Measurements from ENCODE around the gene PSMC1.
"Not testable (repeated sequence)": the region's sequence is repeated elsewhere in the genome, so short reads cannot be mapped to it uniquely, and the experiment has no call there.

The PSMC1 gene

DNA sequence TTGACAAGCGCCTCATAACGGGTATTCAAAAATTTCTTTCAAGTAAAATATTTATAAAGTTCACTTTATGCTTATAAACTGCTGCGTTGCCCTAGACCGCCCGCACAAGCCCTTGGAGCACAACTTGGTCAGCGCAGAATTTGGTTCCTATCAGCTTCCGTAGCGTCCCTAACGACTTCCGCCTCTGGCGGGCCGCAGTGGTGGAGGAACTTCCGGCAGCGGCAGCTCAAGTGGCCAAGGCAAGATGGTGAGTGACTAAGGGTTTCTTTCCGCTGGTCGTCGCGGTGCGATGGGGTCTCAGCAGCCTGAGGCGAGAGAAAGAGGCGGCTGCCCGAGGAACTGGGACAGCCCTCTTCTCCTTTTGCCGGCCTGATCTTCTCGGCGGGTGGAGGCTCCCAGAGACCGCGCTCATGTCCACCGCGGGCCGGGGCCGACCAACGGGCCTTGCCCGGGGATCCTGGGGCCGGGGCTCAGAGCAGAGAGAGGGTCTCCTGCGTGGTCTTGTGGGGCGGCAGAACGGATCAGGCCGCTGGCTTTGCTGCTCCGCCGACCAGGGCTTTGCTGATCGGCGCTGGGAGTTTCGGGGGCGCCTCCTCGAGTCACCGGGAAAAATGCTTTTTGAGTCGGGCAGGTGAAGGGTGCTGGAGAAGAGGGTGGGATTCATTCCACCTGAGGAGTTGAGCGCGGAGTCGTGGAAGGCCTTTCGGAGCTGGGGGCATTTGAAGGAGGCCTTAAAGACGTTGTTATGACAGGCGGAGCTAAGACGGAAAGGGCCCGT, at the start of gene PSMC1:
TSS of gene PSMC1 (plus strand) at position 200 of the 778 bp plus-strand sequence. CDS start at position 245, 45 bp downstream.
- DNase-seq (ENCODE audit: low read depth): peak; percentile 73

DNA sequence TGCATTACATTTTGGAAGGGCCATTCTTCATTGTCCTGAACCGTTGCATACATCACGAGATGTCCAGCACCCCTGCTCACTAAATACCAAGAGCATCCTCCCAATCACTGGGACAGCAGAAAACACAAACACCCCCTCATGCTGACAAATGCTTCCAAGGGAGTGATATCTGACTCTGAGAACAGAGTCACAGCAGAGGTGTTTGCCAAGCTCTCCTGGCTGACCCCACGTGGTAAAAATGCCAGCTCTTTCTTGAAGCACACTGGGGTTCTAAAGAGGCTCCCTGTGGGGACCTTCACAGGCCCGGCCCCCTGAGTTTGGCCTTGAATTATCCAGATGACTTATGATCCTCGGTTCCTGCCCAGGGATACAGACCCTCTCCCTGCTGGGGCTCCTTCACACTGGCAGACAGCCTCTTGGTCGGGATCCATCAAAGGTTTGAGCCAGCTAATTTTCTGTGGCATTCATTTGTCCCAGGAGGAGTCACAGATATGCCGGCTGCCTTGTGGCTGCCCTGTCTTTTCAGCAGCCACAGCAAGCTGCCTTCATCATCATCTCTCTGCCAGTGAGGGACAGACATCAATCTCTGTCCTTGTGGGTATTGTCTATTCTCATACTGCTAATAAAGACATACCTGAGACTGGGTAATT, 43.1 kb upstream of the PSMC1 start:
- DNase-seq (ENCODE audit: low read depth): no peak

DNA sequence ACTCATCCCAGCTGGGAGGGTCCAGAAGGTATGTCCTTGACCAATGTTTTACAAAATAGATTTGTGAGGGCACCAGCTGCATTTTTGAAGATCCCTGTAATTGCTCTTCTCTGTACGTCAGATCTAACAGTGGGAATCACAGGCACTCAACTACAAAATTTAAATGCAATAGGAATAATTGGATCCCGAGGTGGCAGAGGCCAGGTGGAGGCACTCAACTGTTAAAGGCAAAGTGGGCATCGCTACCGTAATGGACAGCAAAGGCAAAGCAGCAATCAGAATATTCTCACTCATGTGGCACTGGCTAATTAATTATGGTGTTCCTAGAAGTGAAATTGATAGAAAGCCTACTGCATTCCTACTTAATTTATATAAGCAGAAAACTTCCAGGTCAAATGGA, 27.9 kb upstream of the PSMC1 start:
- DNase-seq (ENCODE audit: low read depth): no peak

DNA sequence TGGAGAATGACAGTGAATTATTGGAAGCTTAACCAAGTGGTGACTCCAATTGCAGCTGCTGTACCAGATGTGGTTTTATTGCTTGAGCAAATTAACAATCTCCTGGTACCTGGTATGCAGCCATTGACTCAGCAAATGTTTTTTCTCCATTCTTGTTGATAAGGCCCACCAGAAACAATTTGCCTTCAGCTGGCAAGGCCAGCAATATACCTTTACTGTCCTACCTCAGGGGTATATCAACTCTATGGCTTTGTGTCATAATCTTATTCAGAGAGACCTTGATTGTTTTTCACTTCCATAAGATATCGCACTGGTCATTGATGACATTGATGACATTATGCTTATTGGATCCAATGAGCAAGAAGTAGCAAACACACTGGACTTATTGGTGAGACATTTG, 26.4 kb upstream of the PSMC1 start:
- not testable (repeated sequence) for DNase-seq (ENCODE audit: low read depth)

DNA sequence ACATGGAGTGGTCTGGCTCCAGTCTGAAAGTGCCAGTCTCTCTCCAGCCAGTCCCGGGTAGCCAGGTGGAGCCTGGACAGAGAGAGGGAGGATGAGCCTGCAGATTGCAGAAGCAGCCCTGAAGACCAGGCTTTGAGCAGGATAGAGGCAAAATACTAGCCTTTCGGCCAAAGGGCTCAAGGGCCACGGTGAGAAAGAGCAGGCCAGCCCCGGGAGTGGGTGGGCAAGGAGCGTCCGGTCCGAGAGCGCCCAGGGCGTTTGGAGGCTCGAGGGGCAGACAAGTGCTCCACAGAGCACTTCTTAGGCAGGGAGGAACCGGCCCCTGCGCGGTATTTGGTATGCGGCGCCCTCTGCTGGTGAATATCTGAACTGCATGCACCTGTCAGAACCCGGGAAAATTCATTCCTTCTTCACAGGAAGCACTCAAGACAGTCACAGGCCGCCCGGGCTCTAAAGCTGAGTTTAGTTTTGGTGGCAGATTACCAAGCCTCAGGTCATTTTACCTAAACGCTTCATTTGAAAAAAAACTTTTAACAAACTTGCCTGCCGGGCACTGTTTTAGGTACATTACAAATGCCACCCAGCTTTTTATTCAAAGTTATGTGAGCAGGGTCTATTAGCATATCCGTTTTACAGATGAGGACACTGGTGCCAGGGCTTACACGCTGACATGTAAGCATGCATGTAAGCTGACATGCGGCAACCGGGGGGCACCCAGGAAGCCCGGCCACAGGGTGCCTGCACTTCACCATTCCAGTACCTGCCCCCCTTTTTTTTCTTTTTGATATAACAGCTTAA, 21.0 kb upstream of the PSMC1 start:
- peak; percentile 16 for DNase-seq (ENCODE audit: low read depth)

DNA sequence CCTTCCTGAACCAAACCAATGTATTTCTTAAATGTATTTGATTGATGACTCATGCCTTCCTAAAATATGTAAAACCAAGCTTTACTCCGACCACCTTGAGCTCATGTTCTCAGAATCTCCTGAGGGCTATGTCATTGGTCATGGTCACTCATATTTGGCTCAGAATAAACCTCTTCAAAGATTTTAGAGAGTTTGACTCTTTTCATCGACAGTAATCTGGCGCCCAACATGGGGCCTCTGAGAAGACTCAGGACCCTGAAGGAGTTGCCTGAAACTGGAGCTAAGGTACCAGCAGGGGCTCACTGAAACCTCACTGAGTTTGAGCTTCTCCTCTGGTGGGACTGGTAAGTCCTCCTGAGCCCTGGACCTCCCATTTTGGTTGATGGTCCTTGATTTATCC, 17.2 kb upstream of the PSMC1 start:
- DNase-seq (ENCODE audit: low read depth): no peak

DNA sequence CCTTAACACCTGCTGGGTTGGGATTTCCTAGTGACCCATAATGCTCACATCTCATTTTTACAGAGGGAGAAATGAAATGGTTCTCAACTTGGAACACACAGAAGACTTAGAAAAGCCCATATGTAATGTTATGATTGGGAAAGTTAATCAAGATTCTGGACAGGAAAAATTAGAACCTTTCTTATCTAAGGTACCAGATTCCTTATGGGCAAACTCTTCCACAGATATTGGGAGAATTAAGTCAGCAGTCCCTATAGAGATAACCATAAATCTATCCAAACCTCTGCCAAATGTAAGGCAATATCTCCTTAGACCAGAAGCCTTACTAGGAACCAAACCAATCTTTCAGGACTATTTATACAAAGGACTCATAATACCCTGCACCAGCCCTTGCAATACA, 13.9 kb upstream of the PSMC1 start:
- DNase-seq (ENCODE audit: low read depth): no peak

DNA sequence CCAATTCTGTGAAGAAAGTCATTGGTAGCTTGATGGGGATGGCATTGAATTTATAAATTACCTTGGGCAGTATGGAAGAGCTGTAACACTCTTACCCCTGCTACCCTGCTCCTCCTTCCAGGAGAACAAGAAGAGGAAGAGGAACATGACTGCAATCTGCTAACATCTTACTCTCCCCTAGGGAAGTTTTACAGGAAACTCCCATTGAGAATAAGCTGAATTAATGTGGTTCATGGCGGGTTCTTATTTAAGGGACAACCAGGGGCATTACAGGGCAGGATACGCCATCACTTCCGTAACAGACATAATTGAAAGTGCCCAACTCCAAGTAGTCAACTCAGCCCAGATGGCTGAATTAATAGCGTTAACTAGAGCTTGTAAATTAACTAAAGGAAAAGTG, 9.4 kb upstream of the PSMC1 start:
- DNase-seq (ENCODE audit: low read depth): no peak

DNA sequence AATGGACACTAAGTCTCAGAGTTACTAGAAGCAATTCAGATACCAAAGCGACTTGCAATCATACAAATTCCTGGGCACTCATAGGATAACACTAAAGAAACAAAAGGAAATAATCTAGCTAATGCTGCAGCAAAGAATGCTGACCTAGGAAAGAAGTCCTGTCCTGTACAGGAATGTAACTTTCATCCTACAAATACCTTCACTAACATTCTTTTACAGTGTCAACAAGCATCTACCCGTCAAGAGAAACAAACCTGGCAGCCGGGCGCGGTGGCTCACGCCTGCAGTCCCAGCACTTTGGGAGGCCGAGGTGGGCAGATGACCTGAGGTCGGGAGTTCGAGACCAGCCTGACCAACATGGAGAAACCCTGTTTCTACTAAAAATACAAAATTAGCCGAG, 8.9 kb upstream of the PSMC1 start:
- DNase-seq (ENCODE audit: low read depth): not testable (repeated sequence)

DNA sequence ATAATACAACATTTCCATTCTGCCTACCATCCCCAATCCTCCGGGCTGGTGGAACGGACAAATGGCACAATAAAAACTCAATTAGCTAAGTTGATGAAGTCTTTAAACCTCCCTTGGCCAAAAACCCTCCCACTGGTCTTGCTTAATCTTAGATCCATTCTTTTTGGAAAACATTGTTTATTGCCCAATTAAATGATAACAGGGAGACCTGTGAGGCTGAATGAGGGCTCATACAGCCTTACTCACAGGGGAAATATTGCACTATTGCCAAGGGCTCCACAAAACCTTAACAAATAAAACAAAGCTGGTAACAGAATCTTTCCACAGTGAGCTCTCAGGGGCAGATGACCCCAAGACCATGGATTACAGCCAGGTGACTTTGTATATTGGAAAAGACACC, 7.8 kb upstream of the PSMC1 start:
- no peak for DNase-seq (ENCODE audit: low read depth)

DNA sequence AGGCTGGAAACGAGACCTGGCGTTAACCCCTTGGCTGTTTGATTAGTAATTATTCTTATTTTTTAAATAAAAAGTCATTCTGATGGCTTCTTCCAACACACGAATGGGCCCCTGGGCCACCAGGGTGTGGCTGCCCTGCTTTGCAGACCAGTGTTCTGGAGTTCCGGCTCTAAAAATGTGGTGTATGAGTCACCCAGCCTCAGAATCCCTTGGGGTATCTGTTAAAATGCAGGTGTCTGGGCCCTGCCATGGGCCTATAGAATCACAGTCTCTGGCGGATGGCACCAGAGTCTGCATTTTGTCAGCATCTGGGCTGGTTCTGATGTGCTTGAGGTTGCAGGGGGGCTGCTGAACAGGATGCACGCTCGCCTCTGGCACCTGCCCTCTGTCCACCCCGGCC, 2.5 kb upstream of the PSMC1 start:
- no peak for DNase-seq (ENCODE audit: low read depth)

DNA sequence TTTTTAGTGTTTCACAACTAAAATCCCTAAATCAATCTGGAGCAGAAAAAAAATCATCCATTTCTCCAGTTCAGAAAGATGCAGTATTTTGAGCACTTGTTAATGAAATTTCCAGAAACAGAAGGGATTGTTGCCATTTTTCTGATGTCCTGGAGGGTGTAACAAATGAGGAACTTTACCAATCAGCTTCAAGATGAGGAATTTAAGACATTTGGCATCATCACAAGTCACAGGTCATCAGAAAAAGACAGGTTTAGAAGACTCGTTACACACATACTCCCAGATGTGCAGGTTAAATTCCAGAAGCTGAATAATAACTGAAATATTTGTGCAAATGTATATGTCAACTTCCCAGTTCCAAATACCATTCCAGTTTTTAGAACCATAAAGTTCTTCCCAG, 482 bp upstream of the PSMC1 start:
- no peak for DNase-seq (ENCODE audit: low read depth)

DNA sequence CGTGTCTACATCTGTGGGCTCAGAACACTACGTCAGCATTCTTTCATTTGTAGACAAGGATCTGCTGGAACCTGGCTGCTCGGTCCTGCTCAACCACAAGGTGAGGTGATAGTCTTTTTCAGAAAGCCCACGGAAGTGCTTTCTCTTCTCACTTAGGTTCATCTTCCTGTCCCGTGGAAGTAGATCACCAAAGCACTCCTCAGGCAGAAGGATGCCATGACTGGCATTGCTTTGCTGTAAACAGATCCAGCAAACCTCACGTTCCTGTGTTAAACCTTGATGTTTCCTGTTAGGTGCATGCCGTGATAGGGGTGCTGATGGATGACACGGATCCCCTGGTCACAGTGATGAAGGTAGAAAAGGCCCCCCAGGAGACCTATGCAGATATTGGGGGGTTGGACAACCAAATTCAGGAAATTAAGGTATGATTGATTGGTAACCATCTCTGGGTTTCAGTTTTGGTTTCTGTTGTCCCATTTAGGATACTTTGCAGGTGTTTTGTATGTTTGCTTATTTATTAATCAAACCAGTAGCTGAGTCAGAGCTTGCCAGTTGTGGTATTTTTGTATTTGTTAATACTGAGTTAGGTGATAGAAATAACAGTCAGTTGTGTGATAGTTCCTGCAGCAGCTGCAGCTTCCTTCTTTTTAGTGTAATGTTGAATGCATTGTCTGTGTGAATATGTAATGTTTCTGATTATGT, 7.5 kb downstream of the PSMC1 start:
- DNase-seq (ENCODE audit: low read depth): no peak

DNA sequence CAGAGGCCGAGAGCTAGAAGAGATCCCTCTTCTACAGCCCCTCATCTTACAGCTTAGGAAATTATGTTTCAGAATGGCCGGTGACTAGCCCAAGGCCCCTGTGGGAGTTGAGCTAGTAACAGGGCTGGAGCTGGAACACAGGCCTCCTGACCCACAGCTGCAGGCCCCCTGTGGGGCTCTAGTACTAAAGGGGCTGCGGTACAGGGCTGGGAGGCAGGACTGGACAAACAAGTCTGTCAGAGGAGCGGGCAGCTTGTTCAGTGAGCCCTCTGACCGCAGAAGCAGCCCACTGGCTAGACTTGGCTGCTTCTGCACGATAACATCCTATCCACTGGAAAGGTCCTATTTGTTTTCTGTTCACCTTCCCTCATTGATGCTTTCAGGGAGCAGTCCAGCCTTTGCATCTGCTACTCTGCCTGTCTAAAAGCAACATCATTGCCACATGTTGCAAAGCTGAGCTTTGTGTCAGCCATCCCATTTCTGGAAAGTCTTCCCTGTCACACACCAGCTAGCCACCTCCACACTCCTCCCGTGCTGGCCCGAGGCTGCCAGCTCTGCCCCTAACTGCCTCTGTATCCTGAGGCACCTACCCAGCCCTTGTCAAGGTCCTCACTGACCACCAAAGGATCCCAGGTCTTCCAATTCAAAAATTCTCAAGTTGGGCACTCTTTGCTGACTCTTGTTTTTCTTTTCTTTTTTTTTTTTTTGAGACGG, 10.2 kb downstream of the PSMC1 start:
- DNase-seq (ENCODE audit: low read depth): no peak

DNA sequence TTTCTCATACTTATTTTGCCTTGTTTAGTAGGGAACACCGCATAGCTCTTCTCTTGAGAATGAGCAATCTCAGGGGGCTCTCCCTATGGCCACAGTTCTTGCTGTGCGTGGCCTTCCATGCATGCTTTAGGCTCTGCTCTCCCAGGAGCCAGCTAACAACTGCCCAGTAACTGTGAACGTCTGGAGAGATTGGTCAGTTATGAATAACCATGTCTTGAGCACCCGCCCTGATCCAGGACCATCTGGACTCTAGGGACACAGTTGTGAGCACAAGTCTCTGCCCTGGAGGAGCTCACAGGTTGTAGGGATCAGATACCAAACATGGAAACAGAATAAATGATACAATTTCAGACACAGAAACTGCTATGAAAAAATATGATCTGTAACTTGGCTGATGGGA, 12.1 kb downstream of the PSMC1 start:
- DNase-seq (ENCODE audit: low read depth): no peak

DNA sequence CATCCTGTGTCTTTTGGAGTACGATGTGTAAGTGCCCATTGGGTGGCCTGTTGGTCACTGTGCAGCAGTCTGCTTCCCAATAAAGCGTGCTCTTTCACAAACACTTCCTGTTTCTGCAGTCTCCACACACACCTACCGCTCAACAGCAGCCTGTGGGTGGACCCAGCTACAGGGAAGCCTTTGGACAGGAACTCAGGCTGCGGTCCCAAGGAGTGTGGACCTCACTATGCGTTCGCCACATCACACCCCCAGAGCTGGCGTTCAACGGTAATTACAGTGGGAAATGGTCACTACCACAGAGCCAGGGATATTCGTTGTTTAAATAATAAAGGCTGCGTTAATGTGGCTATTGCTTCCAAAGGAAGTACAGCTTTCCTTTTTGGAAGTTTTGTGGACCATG, 16.2 kb downstream of the PSMC1 start:
- no peak for DNase-seq (ENCODE audit: low read depth)

DNA sequence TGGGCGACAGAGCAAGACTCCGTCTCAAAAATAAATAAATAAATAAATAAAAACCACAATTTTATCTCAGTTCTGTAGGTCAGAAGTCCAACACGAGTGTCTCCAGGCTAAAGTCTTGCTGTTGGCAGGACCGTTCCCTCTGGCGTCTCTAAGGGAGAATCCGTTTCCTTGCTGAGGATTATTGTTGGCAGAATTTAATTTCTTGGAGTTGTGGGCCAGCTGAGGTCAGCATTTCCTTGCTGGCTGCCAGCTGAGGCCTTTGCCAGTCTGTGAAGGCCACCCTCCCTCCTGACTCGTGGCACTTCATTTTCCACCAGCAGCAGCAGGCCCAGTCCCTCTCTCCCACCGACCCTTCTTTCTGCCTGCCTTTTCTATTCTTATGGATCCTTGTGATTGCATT, 17.2 kb downstream of the PSMC1 start:
- no peak for DNase-seq (ENCODE audit: low read depth)

DNA sequence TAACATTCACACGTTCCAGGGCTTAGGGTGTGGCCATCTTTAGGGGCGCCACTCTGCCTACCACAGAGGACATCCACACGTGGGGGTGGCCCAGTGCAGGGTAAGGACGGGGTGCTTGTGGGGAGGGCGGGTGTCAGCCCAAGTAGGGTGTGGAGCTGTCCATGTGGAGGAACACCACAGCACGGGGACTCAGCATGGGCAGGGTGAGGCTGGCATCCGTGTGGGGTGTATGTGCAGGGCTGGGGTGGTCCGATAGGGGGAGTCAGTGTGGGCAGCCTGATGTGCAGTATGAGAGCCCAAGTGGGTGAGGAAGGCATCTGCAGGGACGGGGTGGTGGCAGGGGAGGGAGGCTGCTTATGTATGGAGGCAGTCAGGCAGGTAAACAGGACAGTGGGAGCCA, 17.7 kb downstream of the PSMC1 start:
- no peak for DNase-seq (ENCODE audit: low read depth)

DNA sequence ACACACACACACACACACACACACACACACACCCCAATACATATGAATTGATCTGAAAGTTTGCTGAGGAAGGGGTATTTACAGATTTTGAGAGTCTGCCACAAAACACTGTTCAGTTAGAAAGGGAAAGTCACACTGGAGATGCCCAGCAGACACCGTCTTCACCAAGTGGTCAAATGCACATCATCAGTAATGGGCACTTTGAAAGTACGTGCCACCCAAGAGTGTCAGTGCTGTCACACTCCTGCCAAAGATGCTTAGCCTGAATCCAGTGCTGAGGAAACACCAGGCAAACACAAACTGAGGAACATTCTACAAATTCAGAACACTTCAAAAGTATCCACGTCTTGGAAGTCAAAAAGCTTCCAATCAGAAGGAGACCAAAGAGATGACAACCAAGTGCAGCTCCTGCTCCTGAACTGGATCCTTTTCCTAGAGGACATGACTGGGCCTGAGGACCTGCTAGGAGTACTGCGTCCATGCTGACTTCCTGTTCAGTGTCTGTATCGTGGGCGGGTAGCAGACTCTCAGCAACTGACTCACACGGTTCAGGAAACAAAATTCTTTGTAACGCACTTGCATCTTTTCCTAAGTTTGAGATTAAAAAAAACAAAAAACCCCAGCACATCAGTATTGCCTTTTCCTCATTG, 18.6 kb downstream of the PSMC1 start:
- DNase-seq (ENCODE audit: low read depth): no peak

DNA sequence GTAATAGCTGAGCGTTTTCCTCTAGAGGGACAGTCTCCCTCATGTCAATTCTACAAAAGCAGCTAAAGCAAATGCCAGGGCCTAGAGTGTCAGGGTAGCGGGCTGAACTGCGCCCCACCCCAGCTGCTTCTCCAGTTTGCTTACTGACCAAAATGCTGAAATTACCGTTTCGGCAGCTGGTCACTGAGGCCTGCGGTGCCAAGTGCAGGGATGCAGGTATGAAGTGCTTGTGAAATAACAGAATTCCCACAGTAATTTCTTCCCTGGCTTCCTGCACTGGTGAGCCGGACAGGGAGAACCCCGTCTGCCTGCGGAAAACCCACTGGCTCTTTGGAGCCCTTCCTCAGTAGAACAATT, 19.1 kb downstream of the PSMC1 start:
- no peak for DNase-seq (ENCODE audit: low read depth)

DNA sequence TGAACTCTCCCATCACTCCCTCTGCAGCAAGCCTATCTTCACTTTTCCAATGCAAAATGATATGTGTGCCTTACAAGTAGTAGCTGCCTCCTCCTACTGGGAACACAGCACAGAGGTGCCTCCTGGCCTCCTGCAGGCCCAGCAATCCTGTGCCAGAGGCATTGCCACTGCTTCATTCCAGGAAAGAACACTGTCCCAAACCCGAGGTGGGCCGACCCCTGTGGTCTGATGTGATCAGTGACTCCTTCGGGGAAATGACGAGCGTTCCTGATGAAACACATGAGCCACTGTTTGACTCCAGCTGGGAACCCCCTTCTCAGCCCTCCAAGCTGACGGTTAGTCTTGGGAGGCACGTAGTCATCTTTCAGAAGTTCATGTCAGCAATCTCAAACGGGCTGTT, 19.5 kb downstream of the PSMC1 start:
- DNase-seq (ENCODE audit: low read depth): no peak

All from HS-5 (cell line).